C1 segment of cervical spinal cord (tissue), 14 donors: ENCODE measurements around the gene ZNF239.
"Not testable (repeated sequence)": the region's sequence is repeated elsewhere in the genome, so short reads cannot be mapped to it uniquely, and the experiment has no call there.

Experiments
- DNase-seq, 14 donors: peaks; one replicate each; lab custom pipeline; 2025; lab: John Stamatoyannopoulos, UW

Gene ZNF239

GRCh38 chr10:43574001-43574892 is at the start of gene ZNF239:
TSS of gene ZNF239 (minus strand) at chr10:43574616. CDS start at chr10:43558079, 16,537 bp downstream.
- peak in 13 of 14 donors; percentile 57 to 90 (median 79) for DNase-seq

GRCh38 chr10:43623351-43623750 is 48.9 kb upstream of the ZNF239 start:
- DNase-seq = peak in 1 of 14 donors; percentile 1

GRCh38 chr10:43622038-43622437 is 47.6 kb upstream of the ZNF239 start:
- DNase-seq = no peak

- DNase-seq = no peak
Measured at GRCh38 chr10:43619368-43619767, 45.0 kb upstream of the ZNF239 start.

GRCh38 chr10:43616697-43617370 is 42.4 kb upstream of the ZNF239 start:
- no peak for DNase-seq

GRCh38 chr10:43610636-43611035 is 36.2 kb upstream of the ZNF239 start:
- no peak for DNase-seq

- no peak for DNase-seq
Measured at GRCh38 chr10:43607199-43607573, 32.8 kb upstream of the ZNF239 start.

- peak in 12 of 14 donors; percentile 20 to 77 (median 68) for DNase-seq
Measured at GRCh38 chr10:43606323-43607198, 32.1 kb upstream of the ZNF239 start, which contains the start of gene ZNF485. TSS of gene ZNF485 (plus strand) at chr10:43606438. CDS start at chr10:43607051, 613 bp downstream.

DNA sequence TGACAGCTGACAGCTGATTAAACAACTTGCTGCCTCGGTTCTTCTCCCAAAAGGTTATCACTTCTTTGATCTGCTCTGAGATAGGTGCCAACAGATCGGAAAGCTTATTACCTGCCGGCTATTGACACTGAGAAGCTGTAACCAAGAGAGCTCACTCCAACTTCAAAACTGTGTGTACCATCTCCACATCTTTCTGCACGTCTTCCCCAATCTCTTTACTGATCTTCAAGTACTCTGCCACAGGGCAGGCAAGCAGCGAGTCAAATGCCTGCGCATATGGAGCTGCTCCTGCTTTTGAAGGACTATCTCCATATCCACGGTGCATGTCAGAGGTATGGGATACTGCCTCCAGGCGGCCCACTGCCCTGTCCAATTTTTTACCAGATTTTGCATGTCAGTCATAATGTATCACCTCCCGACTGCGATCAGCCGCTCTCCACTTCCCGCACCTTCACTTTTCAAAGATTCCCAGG is 31.5 kb upstream of the ZNF239 start:
- no peak for DNase-seq

DNA sequence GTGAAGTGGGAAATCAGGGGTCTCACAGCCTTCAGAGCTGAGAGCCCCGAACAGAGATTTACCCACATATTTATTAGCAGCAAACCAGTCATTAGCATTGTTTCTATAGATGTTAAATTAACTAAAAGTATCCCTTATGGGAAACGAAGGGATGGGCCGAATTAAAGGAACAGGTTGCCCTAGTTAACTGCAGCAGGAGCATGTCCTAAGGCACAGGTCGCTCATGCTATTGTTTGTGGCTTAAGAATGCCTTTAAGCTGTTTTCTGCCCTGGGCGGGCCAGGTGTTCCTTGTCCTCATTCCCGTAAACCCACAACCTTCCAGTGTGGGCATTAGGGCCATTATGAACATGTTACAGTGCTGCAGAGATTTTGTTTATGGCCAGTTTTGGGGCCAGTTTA is 27.2 kb upstream of the ZNF239 start:
- not testable (repeated sequence) for DNase-seq

GRCh38 chr10:43599333-43599732 is 24.9 kb upstream of the ZNF239 start:
- no peak for DNase-seq

DNA sequence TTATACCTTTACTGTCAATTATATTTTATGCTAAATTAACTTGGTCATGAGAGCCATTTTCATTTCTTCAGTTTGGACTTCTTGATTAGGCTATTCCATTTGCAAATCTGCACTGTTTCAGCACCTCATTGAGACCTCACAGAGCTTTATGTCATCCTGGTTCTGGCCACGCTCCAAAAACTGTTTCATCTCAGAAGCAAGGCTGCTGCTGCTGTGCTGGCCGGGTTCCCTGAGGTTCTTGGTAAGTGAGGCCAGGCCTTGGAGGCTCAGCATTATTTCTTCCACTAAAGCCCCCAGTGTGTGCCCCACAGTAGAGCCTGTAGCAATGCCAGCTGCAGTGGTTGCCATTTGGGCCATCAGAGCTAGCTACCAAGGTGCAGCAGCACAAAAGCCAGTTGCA is 24.0 kb upstream of the ZNF239 start:
- no peak for DNase-seq

- DNase-seq = no peak
Measured at GRCh38 chr10:43596546-43596945, 22.1 kb upstream of the ZNF239 start.

GRCh38 chr10:43595739-43596298 is 21.4 kb upstream of the ZNF239 start:
- no peak for DNase-seq

GRCh38 chr10:43594944-43595589 is 20.7 kb upstream of the ZNF239 start:
- no peak for DNase-seq

- DNase-seq = no peak
Measured at GRCh38 chr10:43591303-43591904, 17.0 kb upstream of the ZNF239 start.

DNA sequence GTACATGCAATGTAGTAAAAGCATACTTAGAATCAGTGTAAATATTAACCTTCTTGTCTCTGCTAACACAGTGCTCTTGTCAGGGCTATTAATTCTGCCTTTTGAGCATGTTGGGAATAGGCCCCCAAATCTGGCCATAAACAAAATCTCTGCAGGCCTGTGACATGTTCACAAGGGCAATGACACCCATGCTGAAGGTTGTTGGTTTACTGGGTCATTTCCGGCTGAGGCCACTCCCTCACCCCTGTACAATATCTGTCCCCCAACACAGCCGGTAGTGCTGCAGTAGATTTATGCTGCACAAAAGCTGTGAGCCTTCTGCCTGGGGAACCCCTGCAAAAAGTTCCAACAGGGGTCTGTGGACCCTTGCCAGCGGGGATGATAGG is 12.3 kb upstream of the ZNF239 start:
- DNase-seq = not testable (repeated sequence)

GRCh38 chr10:43585981-43586729 is 11.7 kb upstream of the ZNF239 start:
- no peak for DNase-seq

- no peak for DNase-seq
Measured at GRCh38 chr10:43585046-43585445, 10.6 kb upstream of the ZNF239 start.

DNA sequence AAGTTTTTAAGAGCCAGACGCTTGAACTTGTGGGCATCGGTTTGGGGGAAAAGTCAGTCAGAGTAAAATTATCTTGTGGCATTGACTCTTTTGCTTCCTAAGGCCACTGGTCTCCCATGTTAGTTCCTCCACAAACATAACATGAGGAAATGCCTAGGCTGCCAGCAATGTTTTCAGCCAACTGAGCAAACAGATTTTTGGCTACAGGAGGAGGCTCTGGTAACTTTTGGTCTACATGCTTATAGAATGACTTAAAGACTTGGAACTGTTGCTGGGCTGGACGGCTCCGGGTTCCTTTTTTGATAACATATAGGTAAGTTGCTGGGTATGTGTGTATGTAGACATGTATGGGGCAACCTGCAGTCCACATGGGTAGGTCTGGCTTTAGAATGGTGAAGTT is 9.6 kb upstream of the ZNF239 start:
- DNase-seq = no peak
